Thoracic aorta (tissue), 2 donors: ENCODE data around the gene OBSCN. TPM values are rescaled to one million over a fixed set of nuclear protein-coding genes. Genes with fewer than 3 reads are reported as not detected.

Experiments
- ATAC-seq: fragments of 150-250 bp; one replicate; pipeline ENCODE4 v1.8.0; 2017; ENCODE audit warnings: low read depth; ENCODE audit not compliant: insufficient number of reproducible peaks, low FRiP score
- DNase-seq: peaks from one replicate; pipeline ENCODE4 v3.0.0-alpha.2; 2020; ENCODE audit warnings: low spot score
- H3K27ac ChIP-seq, 2 donors: fragments of 200-600 bp; sonication (generic); 1 replicate in 1 of 2; 2 replicates in 1 of 2; pipeline ENCODE4 v1.5.1; 2016; ENCODE audit warnings: mild to moderate bottlenecking in 2 of 2, moderate library complexity in 2 of 2
- H3K27me3 ChIP-seq: fragments of 200-600 bp; sonication (generic); replicated peaks from 2 replicates; pipeline ENCODE4 v1.6.0; 2016; ENCODE audit warnings: mild to moderate bottlenecking; ENCODE audit not compliant: insufficient read depth
- H3K36me3 ChIP-seq: fragments of 200-600 bp; sonication (generic); one replicate; pipeline ENCODE4 v1.5.1; 2016
- H3K4me1 ChIP-seq, 2 donors: fragments of 200-600 bp; sonication (generic); 1 replicate in 1 of 2; 2 replicates in 1 of 2; pipeline versions ENCODE4 v1.5.1 to v1.6.0; 2016; ENCODE audit warnings: low read depth in 2 of 2, mild to moderate bottlenecking in 1 of 2; ENCODE audit not compliant: control insufficient read depth in 1 of 2
- H3K4me3 ChIP-seq: fragments of 200-600 bp; sonication (generic); 2 replicates; pipeline ENCODE4 v1.5.1; 2016; ENCODE audit warnings: mild to moderate bottlenecking
- H3K9me3 ChIP-seq: fragments of 200-600 bp; sonication (generic); 2 replicates; pipeline ENCODE4 v1.5.1; 2016
- CTCF ChIP-seq: fragments of 200-600 bp; sonication (generic); IDR thresholded peaks from one replicate; pipeline ENCODE4 v1.5.1; 2019; ENCODE audit warnings: antibody characterized with exemption
- total RNA-seq, 2 donors: library from RNA; depleted of rRNA; stranded (reverse); fragments of >200 nt; gene quantifications; one replicate each; pipeline versions ENCODE4 v1.1.0 to v1.2.3, GENCODE V29; 2016

OBSCN gene
- total RNA-seq, 2 donors from 2014 or later: 22.3 to 40.2 TPM

GRCh38 chr1:228373004-228373680 is 165.3 kb downstream of the OBSCN start:
- DNase-seq (no peak), ATAC-seq (no peak)
- H3K27ac ChIP-seq: no peak overlapping the region
- no peaks in the 10 kb centered on the region for H3K9me3 ChIP-seq
- H3K27me3 ChIP-seq: no peaks in the 10 kb centered on the region
- H3K4me3 ChIP-seq: no peak overlapping the region
- peaks cover 0 to 18% of the 10 kb centered on the region in 2 donors for H3K4me1 ChIP-seq
- no peak for TF ChIP-seq CTCF
- H3K36me3 ChIP-seq: no peaks in the 10 kb centered on the region

- no peaks in the 10 kb centered on the region for H3K36me3 ChIP-seq
- TF ChIP-seq CTCF: no peak
- no peak for ATAC-seq
- H3K4me3 ChIP-seq: no peak overlapping the region
- H3K4me1 ChIP-seq: peaks cover 2 to 24% of the 10 kb centered on the region in 2 donors
- no peaks in the 10 kb centered on the region for H3K27me3 ChIP-seq
- no peaks in the 10 kb centered on the region for H3K9me3 ChIP-seq
- peak overlapping the region in 1 of 2 donors; percentile 22 for H3K27ac ChIP-seq
- no peak for DNase-seq
Measured at GRCh38 chr1:228373681-228374571, 166.1 kb downstream of the OBSCN start.

GRCh38 chr1:228374711-228375577 is 167.1 kb downstream of the OBSCN start:
- Histone ChIP-seq H3K27ac (peak overlapping the region; percentile 22 to 23), H3K36me3 (no peaks in the 10 kb centered on the region), H3K4me3 (no peak overlapping the region), H3K27me3 (no peaks in the 10 kb centered on the region), H3K9me3 (no peaks in the 10 kb centered on the region), H3K4me1 (peaks cover 7 to 30% of the 10 kb centered on the region in 2 donors)
- no peak for TF ChIP-seq CTCF
- peak; percentile 19 for DNase-seq
- ATAC-seq: peak; percentile 39

- Histone ChIP-seq H3K4me1 (peaks cover 7 to 30% of the 10 kb centered on the region in 2 donors), H3K27me3 (no peaks in the 10 kb centered on the region), H3K9me3 (no peaks in the 10 kb centered on the region), H3K27ac (peak overlapping the region in 1 of 2 donors; percentile 23), H3K36me3 (no peaks in the 10 kb centered on the region), H3K4me3 (no peak overlapping the region)
- no peak for ATAC-seq
- DNase-seq: no peak
- no peak for TF ChIP-seq CTCF
Measured at GRCh38 chr1:228375578-228376261, 167.9 kb downstream of the OBSCN start.
